Activated T-cell treated with anti-CD3 and anti-CD28 coated beads, Interleukin-2, amount 50 U/mL, for 4 hours (primary cell): Measurements from ENCODE around the gene TAF3. TPM values are rescaled to one million over a fixed set of nuclear protein-coding genes. Genes with fewer than 3 reads are reported as not detected.
A peak's percentile ranks its signal among the peaks of the same experiment; 100 is the strongest.
"Not testable (repeated sequence)": the region's sequence is repeated elsewhere in the genome, so short reads cannot be mapped to it uniquely, and the experiment has no call there.

Source experiments
- ATAC-seq, 2 donors: fragments of 200-7000 bp; cut with Tn5 transposase; one replicate each; pipeline ENCODE4 v1.10.0; 2021
- DNase-seq: peaks from one replicate; pipeline ENCODE4 v3.0.0-alpha.2; 2020
- H3K27me3 Mint-ChIP-seq: one replicate; pipeline ENCODE4 v1.8.0; 2021; ENCODE audit warnings: low read depth, mixed read lengths
- H3K36me3 Mint-ChIP-seq: one replicate; pipeline ENCODE4 v1.8.0; 2022; ENCODE audit warnings: mixed read lengths; ENCODE audit not compliant: insufficient read depth
- H3K4me1 Mint-ChIP-seq: one replicate; pipeline ENCODE4 v1.8.0; 2021; ENCODE audit warnings: low read depth, mixed read lengths
- H3K4me3 Mint-ChIP-seq: one replicate; pipeline ENCODE4 v1.8.0; 2021; ENCODE audit warnings: mild to moderate bottlenecking, moderate library complexity, mixed read lengths
- H3K9me3 Mint-ChIP-seq: one replicate; pipeline ENCODE4 v1.8.0; 2021; ENCODE audit warnings: mixed read lengths
- total RNA-seq, 3 donors: library from RNA; stranded (reverse); gene quantifications; one replicate each; pipeline ENCODE4 v1.2.1, GENCODE V29; 2021

The TAF3 gene
- total RNA-seq, 3 donors from 2014 or later = 21.0 to 22.2 (median 22.0) TPM

GRCh38 chr10:8013619-8014018, 195.3 kb downstream of the TAF3 start:
- H3K9me3 Mint-ChIP-seq = no peaks in the 10 kb centered on the region
- H3K27me3 Mint-ChIP-seq = no peaks in the 10 kb centered on the region
- no peak for ATAC-seq
- H3K36me3 Mint-ChIP-seq = peaks cover 26% of the 10 kb centered on the region
- DNase-seq = no peak
- H3K4me3 Mint-ChIP-seq = no peak overlapping the region
- H3K4me1 Mint-ChIP-seq = no peaks in the 10 kb centered on the region

GRCh38 chr10:8014649-8015048, 196.3 kb downstream of the TAF3 start:
- no peaks in the 10 kb centered on the region for H3K27me3 Mint-ChIP-seq
- no peaks in the 10 kb centered on the region for H3K9me3 Mint-ChIP-seq
- no peak for ATAC-seq
- DNase-seq = no peak
- H3K36me3 Mint-ChIP-seq = peaks cover 24% of the 10 kb centered on the region
- H3K4me3 Mint-ChIP-seq = no peak overlapping the region
- H3K4me1 Mint-ChIP-seq = no peaks in the 10 kb centered on the region

GRCh38 chr10:8017277-8017676, 199.0 kb downstream of the TAF3 start:
- Mint-ChIP-seq H3K4me3 (no peak overlapping the region), H3K4me1 (no peaks in the 10 kb centered on the region), H3K36me3 (peaks cover 19% of the 10 kb centered on the region), H3K27me3 (peaks cover 3% of the 10 kb centered on the region), H3K9me3 (no peaks in the 10 kb centered on the region)
- ATAC-seq (no peak), DNase-seq (no peak)

GRCh38 chr10:8023321-8023720, 205.0 kb downstream of the TAF3 start:
- H3K4me3 Mint-ChIP-seq = no peak overlapping the region
- no peaks in the 10 kb centered on the region for H3K9me3 Mint-ChIP-seq

GRCh38 chr10:8023851-8024250, 205.5 kb downstream of the TAF3 start:
- H3K36me3 Mint-ChIP-seq = no peaks in the 10 kb centered on the region
- no peak for DNase-seq
- no peak overlapping the region for H3K4me3 Mint-ChIP-seq
- H3K4me1 Mint-ChIP-seq = peaks cover 5% of the 10 kb centered on the region
- H3K9me3 Mint-ChIP-seq = no peaks in the 10 kb centered on the region
- ATAC-seq = no peak
- H3K27me3 Mint-ChIP-seq = peaks cover 16% of the 10 kb centered on the region

More at GRCh38 chr10:8023321-8023720, 205.0 kb downstream of the TAF3 start:
- no peaks in the 10 kb centered on the region for H3K36me3 Mint-ChIP-seq
- no peak for DNase-seq
- no peak for ATAC-seq
- H3K4me1 Mint-ChIP-seq = peaks cover 5% of the 10 kb centered on the region
- peaks cover 16% of the 10 kb centered on the region for H3K27me3 Mint-ChIP-seq

GRCh38 chr10:8026349-8027259, 208.3 kb downstream of the TAF3 start:
- no peak for DNase-seq
- H3K9me3 Mint-ChIP-seq = no peaks in the 10 kb centered on the region

GRCh38 chr10:8031211-8031610, 212.9 kb downstream of the TAF3 start:
- not testable (repeated sequence) for H3K36me3 Mint-ChIP-seq, H3K4me3 Mint-ChIP-seq, H3K9me3 Mint-ChIP-seq, DNase-seq, ATAC-seq
- peaks cover 14% of the 10 kb centered on the region for H3K4me1 Mint-ChIP-seq
- H3K27me3 Mint-ChIP-seq = peaks cover 41% of the 10 kb centered on the region

More at GRCh38 chr10:8026349-8027259, 208.3 kb downstream of the TAF3 start:
- Mint-ChIP-seq H3K27me3 (peaks cover 14% of the 10 kb centered on the region), H3K36me3 (no peaks in the 10 kb centered on the region), H3K4me1 (peaks cover 5% of the 10 kb centered on the region), H3K4me3 (peak overlapping the region; percentile 77)
- peak in 1 of 2 donors; percentile 18 for ATAC-seq

- ATAC-seq (no peak), DNase-seq (no peak)
- H3K4me3 Mint-ChIP-seq = no peak overlapping the region
- H3K36me3 Mint-ChIP-seq = peaks cover 2% of the 10 kb centered on the region
- peaks cover 48% of the 10 kb centered on the region for H3K27me3 Mint-ChIP-seq
- H3K4me1 Mint-ChIP-seq = peaks cover 15% of the 10 kb centered on the region
- no peaks in the 10 kb centered on the region for H3K9me3 Mint-ChIP-seq
These were observed 214.3 kb downstream of the TAF3 start for GRCh38 chr10:8032558-8032957.

GRCh38 chr10:8033812-8034465, 215.6 kb downstream of the TAF3 start:
- Mint-ChIP-seq H3K4me1 (peaks cover 22% of the 10 kb centered on the region), H3K9me3 (peaks cover 8% of the 10 kb centered on the region), H3K27me3 (peaks cover 62% of the 10 kb centered on the region), H3K4me3 (no peak overlapping the region), H3K36me3 (peaks cover 2% of the 10 kb centered on the region)
- ATAC-seq (peak in 1 of 2 donors; percentile 39), DNase-seq (no peak)

- peaks cover 2% of the 10 kb centered on the region for H3K36me3 Mint-ChIP-seq
These were observed 216.2 kb downstream of the TAF3 start for GRCh38 chr10:8034466-8035005.

GRCh38 chr10:8035006-8035640, 216.8 kb downstream of the TAF3 start:
- peaks cover 73% of the 10 kb centered on the region for H3K27me3 Mint-ChIP-seq
- H3K4me3 Mint-ChIP-seq = peak overlapping the region; percentile 49
- H3K9me3 Mint-ChIP-seq = peaks cover 12% of the 10 kb centered on the region
- DNase-seq (no peak), ATAC-seq (peak in 1 of 2 donors; percentile 27)
- H3K4me1 Mint-ChIP-seq = peaks cover 25% of the 10 kb centered on the region
- H3K36me3 Mint-ChIP-seq = peaks cover 2% of the 10 kb centered on the region

More at GRCh38 chr10:8034466-8035005, 216.2 kb downstream of the TAF3 start:
- Mint-ChIP-seq H3K4me1 (peaks cover 24% of the 10 kb centered on the region), H3K27me3 (peaks cover 68% of the 10 kb centered on the region), H3K9me3 (peaks cover 11% of the 10 kb centered on the region), H3K4me3 (no peak overlapping the region)
- DNase-seq (no peak), ATAC-seq (no peak)

GRCh38 chr10:8035641-8036470, 217.6 kb downstream of the TAF3 start:
- no peak for DNase-seq
- Mint-ChIP-seq H3K36me3 (peaks cover 2% of the 10 kb centered on the region), H3K27me3 (peaks cover 81% of the 10 kb centered on the region), H3K9me3 (peaks cover 12% of the 10 kb centered on the region), H3K4me3 (peak overlapping the region; percentile 49), H3K4me1 (peaks cover 25% of the 10 kb centered on the region)
- no peak for ATAC-seq

GRCh38 chr10:8036506-8037198, 218.3 kb downstream of the TAF3 start:
- H3K36me3 Mint-ChIP-seq = peaks cover 2% of the 10 kb centered on the region
- H3K4me1 Mint-ChIP-seq = peaks cover 25% of the 10 kb centered on the region
- DNase-seq (no peak), ATAC-seq (no peak)
- H3K9me3 Mint-ChIP-seq = peaks cover 12% of the 10 kb centered on the region
- no peak overlapping the region for H3K4me3 Mint-ChIP-seq
- H3K27me3 Mint-ChIP-seq = peaks cover 87% of the 10 kb centered on the region
